CD1c-positive myeloid dendritic cell (primary cell): ENCODE results near the gene LY9.

ENCODE experiments used
- DNase-seq: peaks from one replicate; pipeline ENCODE4 v3.0.0-alpha.2; 2016; ENCODE audit errors: extremely low spot score

LY9 gene

DNA sequence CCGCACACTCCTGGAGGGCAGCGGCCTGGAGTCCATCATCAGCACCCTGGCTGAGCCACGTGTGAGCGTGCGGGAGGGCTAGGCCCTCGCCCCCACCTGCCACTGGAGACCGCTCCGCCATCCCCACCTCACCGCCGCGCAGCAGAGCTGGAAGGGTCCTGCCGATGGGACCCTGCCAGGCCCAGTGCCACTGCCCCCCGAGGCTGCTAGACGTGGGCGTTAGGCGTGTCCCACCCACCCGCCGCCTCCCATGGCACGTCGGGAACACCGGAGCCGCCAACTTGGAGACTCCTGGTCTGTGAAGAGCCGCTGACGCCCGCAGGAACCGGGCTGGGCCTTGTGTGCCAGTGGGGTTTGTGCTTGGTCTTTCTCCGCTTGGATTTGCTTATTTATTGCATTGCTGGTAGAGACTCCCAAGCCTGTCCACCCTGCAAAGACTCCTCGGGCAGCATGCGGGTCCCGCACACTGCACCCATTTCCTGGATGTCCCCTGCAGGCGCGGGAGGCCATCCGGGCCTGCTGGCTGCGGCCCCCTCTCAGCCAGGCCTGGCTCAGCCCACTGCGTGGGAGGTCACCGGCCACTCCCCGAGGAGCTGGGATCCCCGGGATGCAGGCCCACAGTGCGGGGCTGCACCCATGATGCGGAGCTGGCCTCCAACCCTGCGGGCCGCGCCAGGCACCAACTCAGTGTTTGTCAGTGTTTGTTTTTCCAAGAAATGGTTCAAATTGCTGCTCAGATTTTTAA lies 6.0 kb downstream of the LY9 start:
- DNase-seq: no peak

DNA sequence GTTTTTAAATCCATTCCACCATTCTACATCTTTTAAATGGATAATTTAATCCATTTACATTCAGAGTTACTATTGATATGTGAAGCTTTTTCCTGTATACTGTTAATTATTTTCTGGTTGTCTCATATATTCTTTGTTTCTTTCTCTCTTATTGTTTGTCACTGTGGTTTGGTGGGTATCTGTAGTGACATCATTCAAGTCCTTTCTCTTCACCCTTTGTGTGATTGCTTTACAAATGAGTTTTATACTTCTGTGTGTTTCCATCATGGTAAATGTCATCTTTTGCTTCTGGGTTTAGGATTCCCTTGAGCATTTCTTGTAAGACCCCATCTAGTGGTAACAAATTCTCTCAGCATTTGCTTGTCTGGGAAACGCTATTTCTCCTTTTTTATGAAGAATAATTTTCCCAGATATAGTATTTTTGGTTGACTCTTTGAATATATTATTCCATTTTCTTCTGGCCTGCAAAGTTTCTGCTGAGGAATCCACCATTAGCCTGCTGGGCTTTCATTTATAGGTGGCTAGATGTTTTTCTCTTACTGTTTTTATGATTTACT lies 10.2 kb downstream of the LY9 start:
- DNase-seq: no peak

DNA sequence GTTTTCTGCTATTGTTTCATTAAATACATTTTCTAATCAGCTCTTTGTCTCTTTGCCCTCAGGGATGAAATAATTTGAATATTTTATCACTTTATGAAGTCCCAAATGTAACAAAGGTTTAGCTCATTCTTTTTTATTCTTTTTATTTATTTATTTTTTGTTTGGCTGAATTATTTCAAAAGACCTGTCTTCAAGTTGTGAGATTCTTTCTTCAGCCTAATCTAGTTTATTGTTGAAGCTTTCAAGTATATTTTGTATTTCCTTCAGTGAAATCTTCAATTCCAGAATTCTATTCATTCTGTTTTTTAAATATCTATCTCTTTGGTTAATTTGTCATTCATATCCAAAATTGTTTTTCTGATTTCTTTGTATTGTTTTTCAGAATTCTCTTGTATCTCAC lies 10.8 kb downstream of the LY9 start:
- DNase-seq: no peak

DNA sequence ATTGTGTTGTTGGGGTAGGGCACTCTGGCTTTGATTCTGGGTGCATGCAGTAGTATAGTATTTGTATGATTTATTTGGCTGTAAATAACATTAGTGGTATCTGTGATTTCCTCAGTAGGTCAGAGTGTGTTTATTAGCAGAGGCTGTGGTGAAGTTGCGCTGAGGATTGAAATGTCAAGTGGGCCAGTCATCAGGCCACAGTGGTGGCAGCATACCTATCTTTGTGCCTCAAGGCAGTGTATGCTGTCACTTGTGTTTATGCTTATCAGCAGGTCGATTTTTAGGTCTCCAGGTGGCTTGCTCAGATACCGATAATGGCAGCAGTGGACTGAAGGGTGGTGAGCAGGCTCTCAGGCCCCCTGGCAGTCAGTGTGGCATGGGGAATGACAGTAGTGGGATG lies 11.3 kb downstream of the LY9 start:
- DNase-seq: no peak

- no peak for DNase-seq
Measured at GRCh38 chr1:160807738-160808137, 11.8 kb downstream of the LY9 start.

DNA sequence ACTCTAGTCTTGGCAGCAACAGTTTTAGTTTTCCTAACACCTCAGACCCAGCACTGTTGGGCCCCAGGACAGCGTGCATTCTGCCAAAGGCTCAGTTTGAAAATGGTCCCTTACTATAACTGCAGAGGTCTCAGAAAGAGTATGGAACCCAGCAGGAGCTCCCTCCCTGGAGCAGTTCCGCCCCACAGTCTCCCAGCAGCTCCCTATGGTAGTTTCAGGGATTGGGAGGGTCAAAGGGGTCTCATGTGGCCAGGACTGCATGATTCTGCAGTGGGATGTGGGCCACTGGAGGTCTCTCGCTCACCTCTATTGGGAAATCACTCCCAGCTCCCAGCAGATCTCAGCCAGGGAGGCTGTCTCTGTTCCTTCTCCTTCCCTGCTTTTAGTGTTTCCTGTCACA lies 12.3 kb downstream of the LY9 start:
- DNase-seq: no peak

GRCh38 chr1:160810486-160810885 lies 14.5 kb downstream of the LY9 start:
- no peak for DNase-seq

- no peak for DNase-seq
Measured at GRCh38 chr1:160811147-160811546, 15.2 kb downstream of the LY9 start.

GRCh38 chr1:160813215-160813614 lies 17.2 kb downstream of the LY9 start:
- no peak for DNase-seq

DNA sequence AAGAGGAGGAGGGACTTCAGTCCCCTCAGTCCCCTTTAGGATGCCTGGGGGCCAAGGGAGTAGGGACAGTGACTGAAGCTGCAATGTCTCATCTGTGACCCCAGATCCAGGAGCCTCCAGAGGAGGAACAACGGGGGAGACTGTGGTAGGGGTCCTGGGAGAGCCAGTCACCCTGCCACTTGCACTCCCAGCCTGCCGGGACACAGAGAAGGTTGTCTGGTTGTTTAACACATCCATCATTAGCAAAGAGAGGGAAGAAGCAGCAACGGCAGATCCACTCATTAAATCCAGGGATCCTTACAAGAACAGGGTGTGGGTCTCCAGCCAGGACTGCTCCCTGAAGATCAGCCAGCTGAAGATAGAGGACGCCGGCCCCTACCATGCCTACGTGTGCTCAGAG lies 18.3 kb downstream of the LY9 start:
- DNase-seq: no peak

DNA sequence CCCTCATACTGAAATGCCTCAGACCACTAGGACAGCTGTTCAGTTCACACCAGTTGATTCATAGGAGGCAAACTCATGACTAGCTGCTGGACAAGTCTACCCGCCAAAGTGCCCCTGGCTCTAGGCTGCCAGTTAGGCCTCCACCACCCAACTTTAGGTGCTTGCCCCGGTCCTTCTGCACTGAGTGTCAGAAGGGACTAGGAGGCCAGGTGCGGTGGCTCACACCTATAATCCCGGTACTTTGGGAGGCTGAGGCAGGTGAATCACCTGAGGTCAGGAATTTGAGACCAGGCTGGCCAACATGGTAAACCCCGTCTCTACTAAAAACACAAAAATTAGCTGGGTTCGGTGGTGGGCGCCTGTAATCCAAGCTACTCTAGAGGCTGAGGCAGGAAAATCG lies 18.9 kb downstream of the LY9 start:
- DNase-seq: no peak

DNA sequence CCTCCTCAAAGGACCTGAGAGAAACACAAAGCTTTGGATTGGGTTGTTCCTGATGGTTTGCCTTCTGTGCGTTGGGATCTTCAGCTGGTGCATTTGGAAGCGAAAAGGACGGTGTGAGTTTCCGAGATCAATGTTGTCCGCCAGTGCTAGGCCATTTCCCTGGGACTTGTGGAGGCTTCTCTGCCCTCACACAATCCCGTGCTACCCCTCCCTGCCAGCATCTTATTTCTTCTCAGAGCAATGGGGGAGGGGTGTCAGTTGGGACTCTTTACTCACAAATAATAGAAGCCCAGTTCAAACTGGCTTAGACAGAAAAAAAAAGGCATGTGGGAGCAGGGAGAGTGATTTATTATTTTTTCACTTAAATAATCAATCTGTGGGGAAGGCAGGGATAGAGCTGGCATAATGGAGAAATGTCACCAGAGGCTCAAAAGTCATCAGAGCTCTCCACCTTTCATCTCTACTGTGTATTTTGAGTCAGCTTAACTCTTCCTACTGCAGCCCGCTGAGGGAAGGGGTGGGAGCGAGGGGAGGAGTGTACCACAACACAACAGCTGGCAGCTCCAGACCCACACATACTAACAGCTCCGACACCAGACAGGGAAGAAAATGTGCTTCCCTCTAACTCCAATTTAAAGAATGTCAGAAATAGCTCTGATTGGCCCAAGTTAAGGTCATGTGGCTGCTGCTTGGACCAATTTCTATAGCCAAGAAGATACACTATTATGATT lies 22.4 kb downstream of the LY9 start:
- no peak for DNase-seq

DNA sequence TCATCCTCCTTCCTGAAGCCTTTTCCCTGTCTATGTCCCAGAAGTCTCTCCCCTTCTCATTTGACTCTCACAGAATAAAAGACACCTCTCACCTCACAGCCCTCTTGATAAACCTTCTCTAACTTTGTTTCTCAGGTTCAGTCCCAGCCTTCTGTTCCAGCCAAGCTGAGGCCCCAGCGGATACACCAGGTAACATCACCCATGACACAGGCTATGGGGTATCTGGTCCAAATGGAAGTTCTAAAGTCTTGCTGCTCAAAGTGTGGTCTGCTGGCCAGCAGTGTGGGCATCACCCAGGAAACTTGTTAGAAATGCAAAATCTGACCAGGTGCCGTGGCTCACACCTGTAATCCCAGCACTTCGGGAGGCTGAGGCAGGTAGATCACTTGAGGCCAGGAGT lies 23.2 kb downstream of the LY9 start:
- no peak for DNase-seq

GRCh38 chr1:160821627-160822026 lies 25.7 kb downstream of the LY9 start:
- no peak for DNase-seq

DNA sequence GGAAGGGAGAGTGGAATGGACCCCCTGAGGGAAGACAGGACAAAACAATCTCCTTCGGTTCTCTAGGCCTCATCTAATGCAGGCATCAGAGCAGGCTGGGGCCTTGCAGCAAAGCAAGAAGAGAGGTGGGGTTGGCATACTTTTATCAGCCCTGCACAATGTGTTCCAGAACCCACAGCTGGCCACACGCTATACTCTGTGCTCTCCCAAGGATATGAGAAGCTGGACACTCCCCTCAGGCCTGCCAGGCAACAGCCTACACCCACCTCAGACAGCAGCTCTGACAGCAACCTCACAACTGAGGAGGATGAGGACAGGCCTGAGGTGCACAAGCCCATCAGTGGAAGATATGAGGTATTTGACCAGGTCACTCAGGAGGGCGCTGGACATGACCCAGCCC lies 27.3 kb downstream of the LY9 start:
- DNase-seq: no peak

DNA sequence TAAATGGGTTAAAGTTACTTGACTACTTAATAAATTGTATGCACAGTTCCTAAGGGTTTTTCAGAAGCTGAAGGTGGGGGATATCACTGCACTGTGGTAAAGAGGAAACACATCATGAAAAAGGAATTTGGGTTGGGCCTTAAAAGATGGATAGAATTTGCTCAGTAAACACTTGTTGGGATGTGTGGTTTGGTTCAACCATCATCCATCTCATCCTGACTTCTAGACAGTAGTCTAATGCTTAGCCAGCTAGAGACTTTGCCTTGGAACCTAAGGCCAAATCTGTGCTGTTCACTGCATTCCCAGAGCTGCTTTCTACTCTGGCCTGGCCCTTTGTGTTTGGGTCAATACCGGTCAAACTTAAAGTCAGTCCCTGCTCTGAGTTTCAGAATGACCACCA lies 30.6 kb downstream of the LY9 start:
- no peak for DNase-seq

DNA sequence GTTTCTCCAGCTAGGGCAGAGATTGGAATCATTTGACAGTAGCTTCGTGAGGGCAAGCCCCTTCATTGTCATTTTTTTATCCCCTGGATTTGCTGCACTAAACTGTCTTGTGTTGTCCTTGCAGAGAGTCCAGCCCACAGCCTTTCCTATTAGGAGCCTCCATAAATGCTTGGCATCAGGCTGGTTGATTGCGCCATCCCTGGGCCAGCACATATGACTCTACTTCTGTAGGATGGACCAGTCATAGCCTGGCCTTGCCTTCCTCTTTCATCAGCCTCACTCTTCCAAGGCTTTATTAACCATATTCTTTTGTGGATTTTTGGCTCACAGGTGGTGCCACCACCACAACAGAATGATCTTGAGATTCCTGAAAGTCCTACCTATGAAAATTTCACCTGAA lies 31.4 kb downstream of the LY9 start:
- peak; percentile 58 for DNase-seq

- DNase-seq: no peak
Measured at GRCh38 chr1:160829766-160830165, 33.8 kb downstream of the LY9 start.

DNA sequence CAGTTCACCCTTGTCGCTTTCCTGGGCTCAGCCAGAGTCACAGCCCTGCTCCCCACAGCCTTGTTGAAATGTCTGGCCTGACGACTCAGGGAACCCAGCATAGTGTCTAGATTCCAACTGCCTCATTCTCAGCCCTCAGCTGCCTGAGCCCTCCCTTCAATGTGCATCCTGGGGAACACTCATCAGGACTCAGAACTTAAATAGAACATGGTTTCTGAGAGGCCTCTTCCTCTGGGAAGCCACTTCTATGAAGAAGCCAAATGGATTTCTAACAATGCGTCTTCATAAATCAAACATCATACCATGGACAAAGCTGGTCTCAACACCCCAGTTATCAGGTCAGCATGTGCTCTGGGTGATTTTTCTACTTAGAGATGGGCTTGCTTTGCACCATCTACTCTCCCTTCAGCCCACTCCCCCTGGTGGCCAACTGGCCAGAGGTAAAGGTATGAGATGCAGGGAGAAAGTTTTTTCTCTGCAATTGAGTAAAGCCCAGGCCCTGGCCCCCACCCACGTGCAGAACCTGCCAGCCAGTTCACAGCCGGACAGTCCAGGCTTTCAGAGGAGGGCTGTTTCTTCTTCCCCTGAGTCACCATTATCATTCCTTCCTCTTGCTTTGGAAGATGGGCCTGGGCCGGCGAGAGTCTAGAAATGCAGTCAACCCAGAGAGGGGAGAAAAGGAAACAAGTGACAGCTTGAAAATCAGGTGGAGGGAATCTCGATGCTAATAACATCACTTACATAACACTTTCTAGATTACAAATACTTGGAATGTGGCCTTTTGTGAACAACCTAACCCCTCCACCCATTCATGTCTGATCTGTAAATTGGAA lies 34.6 kb downstream of the LY9 start:
- peak; percentile 67 for DNase-seq

DNA sequence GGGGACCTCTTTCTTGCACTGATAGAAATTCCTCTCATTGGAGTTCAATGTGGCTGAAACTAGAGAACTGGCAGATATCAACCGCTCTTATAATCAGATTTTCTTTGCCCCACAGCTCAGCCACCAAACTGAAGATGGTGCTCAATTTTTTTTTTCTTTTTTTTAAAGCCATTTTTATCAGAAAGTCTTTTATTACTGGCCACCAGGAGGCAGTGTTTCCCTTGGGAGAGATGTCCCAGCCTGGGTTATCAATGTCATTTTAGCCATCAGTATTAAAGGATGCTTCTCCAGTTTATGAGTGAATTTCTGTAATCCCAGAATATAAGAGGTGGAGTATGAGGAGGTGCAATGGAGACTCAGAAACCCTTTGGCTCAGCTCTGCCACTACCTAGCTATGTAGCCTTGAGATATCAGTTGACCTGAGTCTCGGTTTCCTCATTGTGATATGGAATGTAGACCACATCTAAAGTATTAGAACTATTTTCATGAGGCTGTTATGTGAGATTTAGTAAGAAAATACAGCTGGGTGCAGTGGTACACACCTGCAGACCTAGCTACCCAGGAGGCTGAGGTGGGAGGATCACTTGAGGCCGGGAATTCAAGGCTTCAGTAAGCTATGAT lies 39.1 kb downstream of the LY9 start:
- peak; percentile 68 for DNase-seq

- DNase-seq: no peak
Measured at GRCh38 chr1:160835751-160836150, 39.8 kb downstream of the LY9 start.

- DNase-seq: peak; percentile 49
Measured at GRCh38 chr1:160836561-160836960, 40.6 kb downstream of the LY9 start.
